DOHH2 (cell line): ENCODE results near the gene OTUD5.

Source experiments
- EZH2phosphoT487 ChIP-seq: fragments of 200-600 bp; sonication (generic); IDR thresholded peaks from 2 replicates; pipeline ENCODE4 v1.6.1; 2017; ENCODE audit warnings: borderline replicate concordance, mild to moderate bottlenecking, antibody characterized with exemption, low read length, moderate library complexity, mixed read lengths
- TF ChIP-seq, protein P1 (sequence below): fragments of 200-600 bp; sonication (generic); IDR thresholded peaks from one replicate; pipeline ENCODE4 v1.5.1; 2014; ENCODE audit warnings: antibody characterized with exemption, mild to moderate bottlenecking, low read depth, low read length; ENCODE audit not compliant: poor library complexity, severe bottlenecking

DNA sequence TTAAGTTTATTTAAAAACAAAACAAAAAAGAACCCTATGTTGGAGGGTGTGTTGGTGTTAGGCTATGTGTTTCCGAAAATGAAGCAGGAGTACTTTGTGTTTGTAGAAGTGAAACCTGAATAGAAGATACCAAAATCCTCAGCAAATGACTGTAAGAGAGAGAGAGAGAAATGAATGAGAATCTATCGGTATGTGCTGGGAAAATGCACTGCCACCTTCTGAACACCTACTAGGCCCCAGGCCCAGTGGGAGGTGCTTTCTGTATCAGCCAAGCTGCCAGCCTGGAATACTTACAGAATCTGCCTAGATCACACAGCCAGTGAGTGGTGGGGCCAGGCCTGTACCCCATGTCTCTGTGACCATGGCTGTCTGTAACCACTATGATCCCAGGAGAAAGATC, 23.6 kb downstream of the OTUD5 start:
- TF ChIP-seq, protein P1, sequence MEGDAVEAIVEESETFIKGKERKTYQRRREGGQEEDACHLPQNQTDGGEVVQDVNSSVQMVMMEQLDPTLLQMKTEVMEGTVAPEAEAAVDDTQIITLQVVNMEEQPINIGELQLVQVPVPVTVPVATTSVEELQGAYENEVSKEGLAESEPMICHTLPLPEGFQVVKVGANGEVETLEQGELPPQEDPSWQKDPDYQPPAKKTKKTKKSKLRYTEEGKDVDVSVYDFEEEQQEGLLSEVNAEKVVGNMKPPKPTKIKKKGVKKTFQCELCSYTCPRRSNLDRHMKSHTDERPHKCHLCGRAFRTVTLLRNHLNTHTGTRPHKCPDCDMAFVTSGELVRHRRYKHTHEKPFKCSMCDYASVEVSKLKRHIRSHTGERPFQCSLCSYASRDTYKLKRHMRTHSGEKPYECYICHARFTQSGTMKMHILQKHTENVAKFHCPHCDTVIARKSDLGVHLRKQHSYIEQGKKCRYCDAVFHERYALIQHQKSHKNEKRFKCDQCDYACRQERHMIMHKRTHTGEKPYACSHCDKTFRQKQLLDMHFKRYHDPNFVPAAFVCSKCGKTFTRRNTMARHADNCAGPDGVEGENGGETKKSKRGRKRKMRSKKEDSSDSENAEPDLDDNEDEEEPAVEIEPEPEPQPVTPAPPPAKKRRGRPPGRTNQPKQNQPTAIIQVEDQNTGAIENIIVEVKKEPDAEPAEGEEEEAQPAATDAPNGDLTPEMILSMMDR, result no peak
- TF ChIP-seq EZH2phosphoT487, result no peak
